ENCODE measurements around the gene RYR3.

RYR3 gene

DNA sequence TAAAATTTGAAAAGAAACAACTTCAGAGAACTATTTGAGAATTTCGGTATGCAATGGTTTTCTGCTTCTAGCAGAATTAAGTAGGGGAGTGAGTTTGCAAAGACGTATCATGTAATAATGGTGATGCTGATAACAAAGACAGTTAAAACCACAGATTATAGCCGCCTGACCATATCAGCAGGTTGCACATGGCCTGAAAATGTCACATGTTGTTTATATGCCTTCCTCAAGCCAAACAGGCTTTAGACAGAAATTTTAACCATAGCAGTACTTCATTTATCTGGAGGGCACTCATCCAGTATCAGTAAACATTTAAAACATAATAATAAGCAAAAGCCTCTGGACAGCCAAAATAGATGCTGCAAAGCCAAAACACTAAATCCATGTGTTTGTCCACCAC lies 131.7 kb downstream of the RYR3 start:
- Histone ChIP-seq H3K9me3 (replicated peaks; ENCODE audit: insufficient read depth, low read length) (no peaks in the 10 kb centered on the region), H3K9ac (ENCODE audit: low read length) (no peak overlapping the region), H3K4me3 (ENCODE audit: low read length) (no peak overlapping the region), H3K27me3 (replicated peaks; ENCODE audit: insufficient read depth, low read length) (no peaks in the 10 kb centered on the region), H3K4me2 (ENCODE audit: low read depth, low read length) (no peak overlapping the region), H3K9me2 (replicated peaks; ENCODE audit: insufficient read depth, low read length) (no peaks in the 10 kb centered on the region), H3F3A (ENCODE audit: insufficient read depth, low read length) (no peaks in the 10 kb centered on the region), H3K27ac (ENCODE audit: low read length) (no peak overlapping the region), H3K36me3 (replicated peaks; ENCODE audit: insufficient read depth, low read length) (no peaks in the 10 kb centered on the region), H4K20me1 (ENCODE audit: insufficient read depth, low read length) (no peaks in the 10 kb centered on the region), H3K79me2 (ENCODE audit: low read length) (no peaks in the 10 kb centered on the region), H3K4me1 (ENCODE audit: low read length) (no peaks in the 10 kb centered on the region), H2AFZ (ENCODE audit: low read length) (no peak overlapping the region)
- TF ChIP-seq, protein P1, sequence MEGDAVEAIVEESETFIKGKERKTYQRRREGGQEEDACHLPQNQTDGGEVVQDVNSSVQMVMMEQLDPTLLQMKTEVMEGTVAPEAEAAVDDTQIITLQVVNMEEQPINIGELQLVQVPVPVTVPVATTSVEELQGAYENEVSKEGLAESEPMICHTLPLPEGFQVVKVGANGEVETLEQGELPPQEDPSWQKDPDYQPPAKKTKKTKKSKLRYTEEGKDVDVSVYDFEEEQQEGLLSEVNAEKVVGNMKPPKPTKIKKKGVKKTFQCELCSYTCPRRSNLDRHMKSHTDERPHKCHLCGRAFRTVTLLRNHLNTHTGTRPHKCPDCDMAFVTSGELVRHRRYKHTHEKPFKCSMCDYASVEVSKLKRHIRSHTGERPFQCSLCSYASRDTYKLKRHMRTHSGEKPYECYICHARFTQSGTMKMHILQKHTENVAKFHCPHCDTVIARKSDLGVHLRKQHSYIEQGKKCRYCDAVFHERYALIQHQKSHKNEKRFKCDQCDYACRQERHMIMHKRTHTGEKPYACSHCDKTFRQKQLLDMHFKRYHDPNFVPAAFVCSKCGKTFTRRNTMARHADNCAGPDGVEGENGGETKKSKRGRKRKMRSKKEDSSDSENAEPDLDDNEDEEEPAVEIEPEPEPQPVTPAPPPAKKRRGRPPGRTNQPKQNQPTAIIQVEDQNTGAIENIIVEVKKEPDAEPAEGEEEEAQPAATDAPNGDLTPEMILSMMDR (IDR thresholded peaks at IDR 0.05; ENCODE audit: low read length): no peak
- TF ChIP-seq EZH2phosphoT487 (IDR thresholded peaks at IDR 0.05; ENCODE audit: low read length) (no peak), EZH2 (optimal IDR thresholded peaks at IDR 0.05; ENCODE audit: low read depth, low read length) (no peak)
- no peak for DNase-seq

DNA sequence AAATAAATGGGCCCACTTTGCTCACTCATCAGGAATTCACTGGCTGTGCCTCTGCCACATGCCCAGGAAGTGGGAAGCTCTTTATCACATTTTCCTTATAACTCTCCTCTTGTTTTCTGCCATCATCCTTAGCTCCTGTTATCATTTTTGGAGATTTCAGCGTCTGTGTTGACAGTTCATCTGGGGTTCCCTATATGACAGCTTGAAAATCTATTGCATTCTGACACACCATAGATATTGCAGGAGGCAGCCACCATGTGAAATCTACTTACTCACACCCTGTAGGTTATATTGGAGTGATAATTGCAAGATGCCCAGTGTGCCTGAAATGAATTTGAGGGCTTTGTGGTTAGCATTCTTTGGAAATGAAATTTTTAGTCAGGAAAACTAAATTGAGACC lies 132.9 kb downstream of the RYR3 start:
- H3K4me3 ChIP-seq (ENCODE audit: low read length): no peak overlapping the region
- no peak overlapping the region for H3K27ac ChIP-seq (ENCODE audit: low read length)
- H3F3A ChIP-seq (ENCODE audit: insufficient read depth, low read length): no peaks in the 10 kb centered on the region
- no peaks in the 10 kb centered on the region for H3K4me1 ChIP-seq (ENCODE audit: low read length)
- H2AFZ ChIP-seq (ENCODE audit: low read length): no peak overlapping the region
- no peak for DNase-seq
- TF ChIP-seq EZH2 (optimal IDR thresholded peaks at IDR 0.05; ENCODE audit: low read depth, low read length) (no peak), EZH2phosphoT487 (IDR thresholded peaks at IDR 0.05; ENCODE audit: low read length) (no peak)
- TF ChIP-seq, protein P1 (IDR thresholded peaks at IDR 0.05; ENCODE audit: low read length): no peak
- no peaks in the 10 kb centered on the region for H3K9me3 ChIP-seq (replicated peaks; ENCODE audit: insufficient read depth, low read length)
- no peaks in the 10 kb centered on the region for H3K9me2 ChIP-seq (replicated peaks; ENCODE audit: insufficient read depth, low read length)
- no peaks in the 10 kb centered on the region for H4K20me1 ChIP-seq (ENCODE audit: insufficient read depth, low read length)
- no peaks in the 10 kb centered on the region for H3K27me3 ChIP-seq (replicated peaks; ENCODE audit: insufficient read depth, low read length)
- H3K9ac ChIP-seq (ENCODE audit: low read length): no peak overlapping the region
- H3K36me3 ChIP-seq (replicated peaks; ENCODE audit: insufficient read depth, low read length): no peaks in the 10 kb centered on the region
- H3K79me2 ChIP-seq (ENCODE audit: low read length): no peaks in the 10 kb centered on the region
- H3K4me2 ChIP-seq (ENCODE audit: low read depth, low read length): no peak overlapping the region

DNA sequence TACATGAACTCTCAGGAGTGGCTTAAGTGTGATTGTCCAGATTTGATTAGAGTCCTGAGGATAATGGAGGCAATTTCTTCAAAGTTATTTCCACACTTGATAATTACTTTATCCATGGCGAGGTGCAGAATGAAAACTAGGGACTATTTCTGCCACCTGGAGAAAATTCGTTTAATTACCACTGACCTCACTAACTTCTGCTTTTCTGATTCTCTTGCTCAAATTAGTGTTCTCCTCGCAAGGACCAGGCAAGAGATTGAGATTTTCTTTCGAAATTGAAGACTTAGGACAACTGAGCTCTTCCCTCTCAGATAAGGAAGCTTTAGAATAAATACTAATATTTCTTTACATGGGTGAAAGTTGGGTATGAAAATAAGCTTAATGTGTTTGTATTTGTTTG lies 135.2 kb downstream of the RYR3 start:
- DNase-seq: no peak

More for the DNA sequence above, 135.2 kb downstream of the RYR3 start:
- Histone ChIP-seq H3K79me2 (ENCODE audit: low read length) (no peaks in the 10 kb centered on the region), H3K4me3 (ENCODE audit: low read length) (no peak overlapping the region), H3F3A (ENCODE audit: insufficient read depth, low read length) (no peaks in the 10 kb centered on the region), H3K9ac (ENCODE audit: low read length) (no peak overlapping the region), H3K9me3 (replicated peaks; ENCODE audit: insufficient read depth, low read length) (no peaks in the 10 kb centered on the region), H3K4me1 (ENCODE audit: low read length) (no peaks in the 10 kb centered on the region), H3K36me3 (replicated peaks; ENCODE audit: insufficient read depth, low read length) (no peaks in the 10 kb centered on the region), H3K27me3 (replicated peaks; ENCODE audit: insufficient read depth, low read length) (no peaks in the 10 kb centered on the region), H3K4me2 (ENCODE audit: low read depth, low read length) (no peak overlapping the region), H3K9me2 (replicated peaks; ENCODE audit: insufficient read depth, low read length) (no peaks in the 10 kb centered on the region), H2AFZ (ENCODE audit: low read length) (no peak overlapping the region), H4K20me1 (ENCODE audit: insufficient read depth, low read length) (no peaks in the 10 kb centered on the region), H3K27ac (ENCODE audit: low read length) (no peak overlapping the region)
- TF ChIP-seq, protein P1 (IDR thresholded peaks at IDR 0.05; ENCODE audit: low read length): no peak
- TF ChIP-seq EZH2phosphoT487 (IDR thresholded peaks at IDR 0.05; ENCODE audit: low read length) (no peak), EZH2 (optimal IDR thresholded peaks at IDR 0.05; ENCODE audit: low read depth, low read length) (no peak)
